Stimulated activated CD4-positive, alpha-beta T cell treated with anti-CD3 and anti-CD28 coated beads, Interleukin-12 subunit alpha, Interleukin-12 subunit beta, amount 100 ng/mL, for 4 hours (primary cell): ENCODE measurements around the gene GPS2.
A peak's percentile ranks its signal among the peaks of the same experiment; 100 is the strongest.

Experiments
- DNase-seq: peaks from one replicate; pipeline ENCODE4 v3.0.0-alpha.2; 2020

GPS2 gene

DNA sequence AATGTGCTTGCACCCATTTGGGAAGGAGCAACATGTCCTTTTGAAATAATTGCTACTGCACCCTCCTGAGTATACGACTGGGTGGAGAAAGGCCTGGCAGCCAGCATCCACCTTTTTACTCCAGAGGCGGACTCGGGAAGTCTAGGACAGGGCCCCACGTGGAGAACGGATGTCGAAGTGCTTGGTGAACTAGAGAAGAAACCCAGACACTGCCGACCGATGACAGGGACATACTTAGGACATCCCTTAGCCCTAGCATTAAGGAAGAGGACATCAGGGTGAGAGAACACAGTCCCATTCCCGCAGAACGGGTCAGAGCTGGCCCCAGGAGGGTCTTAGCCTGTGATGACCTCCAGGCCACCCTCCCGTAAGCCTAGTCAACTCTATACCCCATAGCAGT, 24.5 kb downstream of the GPS2 start:
- DNase-seq, result no peak

DNA sequence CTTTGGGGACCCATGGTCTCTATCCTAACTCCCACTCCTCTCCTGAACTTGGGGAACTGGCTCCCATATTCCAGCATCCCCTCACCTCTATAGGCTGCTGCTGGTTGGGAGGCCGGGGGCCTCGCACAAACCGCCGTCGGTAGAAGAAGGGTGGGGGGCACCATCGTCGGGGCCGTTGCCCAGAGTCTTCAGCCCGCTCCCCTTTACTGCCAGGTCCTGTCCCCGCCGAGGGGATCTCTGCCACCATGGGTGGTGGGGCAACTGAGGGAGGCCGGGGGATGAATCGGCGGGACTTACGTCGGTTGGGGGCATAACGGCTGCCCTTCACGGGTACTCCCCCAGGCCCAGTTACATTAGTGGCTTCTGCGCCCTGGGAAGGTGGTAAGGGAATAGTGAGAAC, 25.0 kb downstream of the GPS2 start:
- DNase-seq, result no peak

DNA sequence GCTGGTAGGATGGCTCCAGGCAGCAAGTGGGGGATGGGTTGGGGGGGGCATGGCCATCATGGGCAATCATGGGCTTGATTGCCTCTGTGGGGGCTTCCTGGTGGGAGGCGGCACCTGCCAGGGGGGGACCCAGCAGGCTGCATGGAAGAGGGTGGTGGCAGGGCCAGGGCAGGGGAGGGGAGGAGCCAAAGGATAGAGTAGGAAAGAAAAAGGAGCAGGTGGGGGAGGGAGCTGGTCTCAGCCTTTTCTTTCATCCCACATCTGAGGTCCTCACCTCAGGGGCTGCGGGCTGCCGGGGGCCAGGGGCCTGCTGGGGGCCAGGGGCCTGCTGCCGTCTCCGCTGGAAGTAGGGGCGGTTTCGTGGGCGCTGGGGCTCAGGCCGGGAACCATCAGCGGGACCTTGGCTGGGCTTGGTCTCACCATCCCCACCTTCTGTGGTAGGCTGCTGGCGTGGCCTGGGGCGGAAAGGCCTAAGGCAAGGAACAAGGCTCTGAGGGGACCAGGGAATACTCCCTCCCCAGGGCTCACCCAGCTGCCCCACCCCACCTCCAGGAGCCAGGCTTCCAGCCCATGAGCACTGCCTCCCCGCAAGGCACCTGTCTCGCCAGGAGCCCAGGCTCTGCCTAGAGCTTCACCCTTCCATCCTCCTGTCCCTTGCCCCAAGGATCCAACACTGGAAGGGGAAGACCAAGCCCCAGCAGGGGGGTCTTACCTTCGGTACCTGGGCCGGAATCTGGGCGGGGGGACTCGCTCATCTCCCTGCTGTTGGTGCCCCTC, 25.7 kb downstream of the GPS2 start:
- DNase-seq, result no peak

DNA sequence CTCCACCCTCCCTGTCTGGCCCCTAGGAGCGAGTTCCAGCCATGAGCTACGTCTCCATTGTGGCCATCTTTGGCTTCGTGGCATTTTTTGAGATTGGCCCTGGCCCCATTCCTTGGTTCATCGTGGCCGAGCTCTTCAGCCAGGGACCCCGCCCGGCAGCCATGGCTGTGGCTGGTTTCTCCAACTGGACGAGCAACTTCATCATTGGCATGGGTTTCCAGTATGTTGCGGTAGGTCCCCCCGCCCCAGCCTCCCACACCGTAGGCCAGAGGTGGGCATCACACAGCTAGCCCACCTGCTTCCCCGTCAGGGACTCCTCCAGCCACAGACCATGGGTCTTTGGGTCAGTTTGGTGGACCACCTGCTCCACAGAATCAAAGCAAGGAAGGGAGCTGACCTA, 29.5 kb downstream of the GPS2 start:
- DNase-seq, result no peak

DNA sequence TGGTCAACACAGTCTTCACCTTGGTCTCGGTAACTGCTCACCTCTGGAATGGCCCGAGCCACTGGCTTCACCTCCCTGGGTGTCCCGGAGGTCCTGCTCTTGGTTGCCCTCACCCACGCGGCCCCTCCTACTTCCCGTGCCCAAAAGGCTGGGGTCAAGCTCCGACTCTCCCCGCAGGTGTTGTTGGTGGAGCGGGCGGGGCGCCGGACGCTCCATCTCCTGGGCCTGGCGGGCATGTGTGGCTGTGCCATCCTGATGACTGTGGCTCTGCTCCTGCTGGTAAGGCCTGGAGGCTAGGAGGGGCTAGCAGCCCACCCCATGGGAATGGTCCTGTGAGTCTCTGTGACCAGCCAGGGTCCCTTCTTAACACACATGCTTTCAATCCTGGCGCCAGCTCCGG, 30.2 kb downstream of the GPS2 start:
- DNase-seq, result no peak

DNA sequence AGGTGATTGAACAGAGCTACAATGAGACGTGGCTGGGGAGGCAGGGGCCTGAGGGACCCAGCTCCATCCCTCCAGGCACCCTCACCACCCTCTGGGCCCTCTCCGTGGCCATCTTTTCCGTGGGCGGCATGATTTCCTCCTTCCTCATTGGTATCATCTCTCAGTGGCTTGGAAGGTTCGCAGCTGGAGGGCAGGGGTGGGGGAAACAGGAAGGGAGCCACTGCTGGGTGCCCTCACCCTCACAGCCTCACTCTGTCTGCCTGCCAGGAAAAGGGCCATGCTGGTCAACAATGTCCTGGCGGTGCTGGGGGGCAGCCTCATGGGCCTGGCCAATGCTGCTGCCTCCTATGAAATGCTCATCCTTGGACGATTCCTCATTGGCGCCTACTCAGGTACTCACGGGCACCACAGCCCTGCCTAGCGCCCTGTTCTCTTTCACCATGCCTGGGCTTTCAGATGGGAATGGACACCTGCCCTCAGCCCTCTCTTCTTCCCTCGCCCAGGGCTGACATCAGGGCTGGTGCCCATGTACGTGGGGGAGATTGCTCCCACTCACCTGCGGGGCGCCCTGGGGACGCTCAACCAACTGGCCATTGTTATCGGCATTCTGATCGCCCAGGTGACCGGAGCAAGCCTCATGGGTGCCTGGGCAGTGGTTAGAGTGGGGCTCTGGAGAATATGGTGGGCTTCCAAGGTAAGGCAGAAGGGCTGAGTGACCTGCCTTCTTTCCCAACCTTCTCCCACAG, 31.5 kb downstream of the GPS2 start:
- DNase-seq, result no peak

DNA sequence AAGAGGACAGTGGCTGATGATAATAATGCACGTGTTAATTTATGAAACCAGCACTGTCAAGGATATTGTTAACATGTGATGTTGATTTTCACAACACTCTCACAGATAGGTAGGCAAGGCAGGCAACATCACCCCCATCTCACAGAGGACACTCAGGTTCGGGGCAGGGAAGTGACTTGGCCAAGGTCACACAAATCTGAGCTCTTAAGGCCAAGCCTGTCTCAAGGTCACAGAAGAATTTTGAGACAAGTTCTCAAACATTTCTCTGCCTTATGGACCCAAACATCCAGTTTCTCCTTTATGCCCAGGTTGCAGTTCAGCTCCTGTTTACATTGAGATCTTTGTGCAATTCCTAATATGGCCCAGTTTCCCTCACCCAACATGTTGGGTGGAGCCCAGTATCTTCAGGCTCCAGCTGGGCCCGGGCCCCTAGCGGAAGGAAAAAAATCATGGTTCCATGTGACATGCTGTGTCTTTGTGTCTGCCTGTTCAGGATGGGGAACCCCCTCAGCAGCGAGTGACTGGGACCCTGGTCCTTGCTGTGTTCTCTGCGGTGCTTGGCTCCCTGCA, 32.3 kb downstream of the GPS2 start:
- no peak for DNase-seq

DNA sequence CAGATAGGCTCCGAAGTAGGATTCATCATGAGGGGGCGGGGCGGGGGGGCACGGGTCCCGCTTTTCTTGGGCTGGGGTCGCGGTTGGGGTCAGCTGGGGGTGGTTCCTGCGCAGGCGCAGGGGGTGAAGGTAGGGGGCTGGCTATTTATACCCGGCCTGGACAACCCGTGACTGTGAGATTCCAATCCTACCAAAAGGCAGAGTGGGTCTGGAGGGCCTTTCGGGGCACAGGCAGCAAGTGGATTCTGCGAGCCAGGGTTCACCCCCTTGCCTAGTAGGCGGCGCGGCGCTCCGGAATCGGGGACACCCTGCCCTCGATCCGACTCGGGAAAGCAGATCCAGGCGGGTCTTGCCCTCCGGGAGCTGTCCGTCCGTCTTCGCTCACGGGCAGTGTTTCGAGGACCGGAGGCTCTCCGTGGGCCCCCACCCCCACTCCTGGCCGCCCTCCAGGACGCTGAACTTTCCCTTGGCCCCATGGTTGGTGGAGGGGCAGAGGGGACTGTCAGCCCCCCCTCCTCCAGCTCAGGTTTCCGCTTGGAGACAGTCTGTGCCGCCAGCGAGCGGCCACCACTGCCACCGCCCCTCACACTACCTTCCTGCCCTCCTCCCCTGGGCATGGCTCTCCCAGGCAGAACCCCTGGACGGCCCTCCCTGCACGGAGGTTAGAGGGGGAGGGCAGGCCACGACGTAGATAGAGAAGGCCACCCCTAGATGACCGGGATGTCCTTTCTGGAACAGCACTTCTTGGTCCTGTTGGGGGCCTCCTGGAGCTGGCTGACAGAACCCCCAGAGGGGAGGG, 33.0 kb downstream of the GPS2 start:
- DNase-seq, result no peak

DNA sequence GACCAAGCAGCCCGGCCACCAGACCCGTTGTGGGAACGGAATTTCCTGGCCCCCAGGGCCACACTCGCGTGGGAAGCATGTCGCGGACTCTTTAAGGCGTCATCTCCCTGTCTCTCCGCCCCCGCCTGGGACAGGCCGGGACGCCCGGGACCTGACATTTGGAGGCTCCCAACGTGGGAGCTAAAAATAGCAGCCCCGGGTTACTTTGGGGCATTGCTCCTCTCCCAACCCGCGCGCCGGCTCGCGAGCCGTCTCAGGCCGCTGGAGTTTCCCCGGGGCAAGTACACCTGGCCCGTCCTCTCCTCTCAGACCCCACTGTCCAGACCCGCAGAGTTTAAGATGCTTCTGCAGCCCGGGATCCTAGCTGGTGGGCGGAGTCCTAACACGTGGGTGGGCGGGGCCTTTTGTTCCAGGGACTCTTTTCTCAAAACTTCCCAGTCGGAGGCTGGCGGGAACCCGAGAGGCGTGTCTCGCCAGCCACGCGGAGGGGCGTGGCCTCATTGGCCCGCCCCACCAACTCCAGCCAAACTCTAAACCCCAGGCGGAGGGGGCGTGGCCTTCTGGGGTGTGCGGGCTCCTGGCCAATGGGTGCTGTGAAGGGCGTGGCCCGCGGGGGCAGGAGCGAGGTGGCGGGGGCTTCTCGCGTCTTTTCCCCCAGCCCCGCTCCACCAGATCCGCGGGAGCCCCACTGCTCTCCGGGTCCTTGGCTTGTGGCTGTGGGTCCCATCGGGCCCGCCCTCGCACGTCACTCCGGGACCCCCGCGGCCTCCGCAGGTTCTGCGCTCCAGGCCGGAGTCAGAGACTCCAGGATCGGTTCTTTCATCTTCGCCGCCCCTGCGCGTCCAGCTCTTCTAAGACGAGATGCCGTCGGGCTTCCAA, 33.8 kb downstream of the GPS2 start, which contains the start of gene SLC2A4:
SLC2A4 (plus strand) TSS at position 645 of the 879 bp plus-strand sequence; CDS start at position 862, 217 bp downstream.
- DNase-seq, result peak; percentile 91

DNA sequence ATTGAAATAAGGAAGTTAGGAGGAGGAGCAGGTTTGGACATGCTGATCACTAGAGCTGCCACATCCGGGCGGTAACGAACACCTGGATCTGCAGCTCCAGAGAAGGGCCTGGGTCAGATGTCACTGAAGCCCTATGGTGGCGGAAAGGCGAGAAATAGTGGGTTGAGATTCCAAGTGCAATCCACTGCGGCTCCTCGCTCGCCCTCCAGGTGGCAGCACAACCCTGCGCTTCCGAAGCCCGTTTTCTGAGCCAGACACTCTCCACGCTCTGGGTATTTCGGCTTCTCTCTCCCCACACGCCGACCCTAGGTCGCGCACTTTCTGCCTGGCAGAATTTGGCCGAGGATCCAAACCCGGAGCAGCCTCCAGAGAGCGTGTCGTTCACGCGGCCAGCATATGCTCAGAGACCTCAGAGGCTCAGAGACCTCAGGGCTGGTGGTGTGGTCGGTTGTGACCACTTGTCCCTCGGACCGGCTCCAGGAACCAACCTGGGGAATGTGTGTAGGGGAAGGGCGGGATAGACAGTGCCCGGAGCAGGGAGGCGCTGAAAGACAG, 34.6 kb downstream of the GPS2 start:
- DNase-seq, result peak; percentile 82

DNA sequence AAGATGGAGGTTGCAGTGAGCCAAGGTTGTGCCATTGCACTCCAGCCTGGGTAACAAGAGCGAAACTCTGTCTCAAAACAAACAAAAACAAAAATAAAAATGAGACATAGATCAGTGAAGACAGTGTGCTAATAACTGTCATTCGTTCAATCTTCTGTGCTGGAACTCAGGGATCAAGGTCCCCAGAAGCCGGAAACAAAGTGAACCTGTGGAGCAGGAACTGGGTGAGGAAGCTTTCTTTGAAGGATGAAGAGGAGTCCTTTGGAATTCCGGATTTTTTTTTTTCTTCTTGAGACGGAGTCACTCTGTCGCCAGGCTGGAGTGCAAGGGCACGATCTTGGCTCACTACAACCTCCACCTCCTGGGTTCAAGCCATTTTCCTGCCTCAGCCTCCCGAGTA, 35.7 kb downstream of the GPS2 start:
- no peak for DNase-seq

DNA sequence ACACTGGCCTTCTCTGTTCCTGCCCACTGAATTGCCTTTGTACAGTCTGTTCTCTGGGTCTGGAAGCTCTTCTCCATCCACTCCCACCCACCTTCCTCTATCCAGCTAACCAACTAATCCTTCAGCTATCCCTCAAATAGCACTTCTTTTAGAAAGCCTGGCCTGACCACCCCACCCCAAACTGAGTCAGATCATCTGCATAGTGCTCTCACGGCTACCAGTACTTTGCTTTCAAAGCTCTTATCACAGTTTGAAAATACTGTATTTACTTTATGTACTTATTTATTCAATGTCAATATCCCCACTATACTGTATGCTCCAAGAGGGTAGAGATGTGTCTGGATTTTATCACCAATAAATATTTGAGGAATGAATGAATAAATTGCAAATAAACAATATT, 48.4 kb downstream of the GPS2 start:
- DNase-seq, result no peak

DNA sequence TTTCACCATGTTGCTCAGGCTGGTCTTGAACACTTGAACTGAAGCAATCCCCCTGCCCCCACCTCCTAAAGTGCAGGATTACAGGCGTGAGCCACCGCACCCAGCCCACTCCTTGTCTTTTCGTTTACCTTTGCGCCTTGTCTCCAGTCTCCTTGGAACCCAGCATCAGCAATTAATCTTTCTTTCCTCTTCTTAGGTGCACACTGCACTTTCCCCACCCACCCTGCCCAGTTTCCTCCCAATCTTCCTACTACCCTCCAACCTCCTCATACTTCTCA, 51.4 kb downstream of the GPS2 start:
- no peak for DNase-seq

DNA sequence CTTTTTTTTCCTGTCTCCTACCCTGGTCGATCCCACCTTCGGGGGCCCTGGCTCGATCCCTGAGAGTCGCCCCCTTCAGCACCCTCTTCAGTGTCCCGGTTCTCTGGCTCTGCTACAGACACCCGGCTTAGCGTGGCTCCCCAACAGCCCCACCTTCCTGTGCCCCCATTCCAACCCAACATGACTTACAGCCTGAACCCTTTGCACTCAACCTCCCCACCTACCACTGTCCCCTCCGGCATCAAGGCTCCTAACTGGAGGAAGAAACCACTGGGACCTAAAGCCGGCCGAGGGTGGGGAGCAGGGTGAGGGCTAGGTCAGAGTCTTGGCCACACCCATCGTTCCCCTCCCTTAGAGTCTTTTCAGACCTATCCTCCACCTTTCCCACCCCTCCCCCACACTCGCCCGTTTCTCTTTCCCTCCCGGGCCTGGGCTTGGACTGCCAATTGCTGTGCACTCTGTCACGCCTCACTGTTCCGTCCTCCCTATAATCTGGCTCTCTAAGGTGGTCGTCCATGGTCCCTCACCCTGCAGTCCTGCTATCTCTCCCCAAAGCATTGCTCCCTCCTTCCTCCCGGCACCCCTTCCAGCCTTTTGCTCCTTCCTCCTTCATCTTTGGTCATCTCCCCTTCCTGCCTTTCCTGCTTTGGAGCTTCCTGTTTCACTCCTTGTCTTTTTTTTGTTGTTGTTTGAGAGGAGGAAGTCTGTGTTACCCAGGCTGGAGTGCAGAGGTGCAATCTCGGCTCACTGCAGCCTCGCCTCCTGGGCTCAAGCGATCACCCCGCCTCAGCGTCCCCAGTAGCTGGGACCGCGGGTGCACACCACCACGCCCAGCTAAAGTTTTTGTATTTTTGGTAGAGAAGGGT, 52.0 kb downstream of the GPS2 start:
- DNase-seq, result no peak
